Measurements from ENCODE around the gene COL5A3.
"Not testable (repeated sequence)": the region's sequence is repeated elsewhere in the genome, so short reads cannot be mapped to it uniquely, and the experiment has no call there.

The COL5A3 gene

GRCh38 chr19:9947441-9947840 lies 62.9 kb downstream of the COL5A3 start:
- Histone ChIP-seq H3K4me2 (ENCODE audit: low read depth, low read length) (no peak overlapping the region), H3K27me3 (replicated peaks; ENCODE audit: insufficient read depth, low read length) (peaks cover 53% of the 10 kb centered on the region), H3K9me3 (replicated peaks; ENCODE audit: insufficient read depth, low read length) (no peaks in the 10 kb centered on the region), H3K36me3 (replicated peaks; ENCODE audit: insufficient read depth, low read length) (no peaks in the 10 kb centered on the region), H3K4me3 (ENCODE audit: low read length) (no peak overlapping the region), H3K27ac (ENCODE audit: low read length) (no peak overlapping the region), H3F3A (ENCODE audit: insufficient read depth, low read length) (no peaks in the 10 kb centered on the region), H3K9me2 (replicated peaks; ENCODE audit: insufficient read depth, low read length) (no peaks in the 10 kb centered on the region), H3K4me1 (ENCODE audit: low read length) (no peaks in the 10 kb centered on the region), H3K79me2 (ENCODE audit: low read length) (no peaks in the 10 kb centered on the region), H2AFZ (ENCODE audit: low read length) (no peak overlapping the region), H3K9ac (ENCODE audit: low read length) (no peak overlapping the region), H4K20me1 (ENCODE audit: insufficient read depth, low read length) (no peaks in the 10 kb centered on the region)
- no peak for TF ChIP-seq EZH2phosphoT487 (IDR thresholded peaks at IDR 0.05; ENCODE audit: low read length)
- TF ChIP-seq CTCF (IDR thresholded peaks at IDR 0.05; ENCODE audit: low read length): no peak
- no peak for TF ChIP-seq EZH2 (optimal IDR thresholded peaks at IDR 0.05; ENCODE audit: low read depth, low read length)
- DNase-seq: no peak

- peaks cover 53% of the 10 kb centered on the region for H3K27me3 ChIP-seq (replicated peaks; ENCODE audit: insufficient read depth, low read length)
- H3K4me3 ChIP-seq (ENCODE audit: low read length); H3K4me2 ChIP-seq (ENCODE audit: low read depth, low read length); H3K4me1 ChIP-seq (ENCODE audit: low read length); H2AFZ ChIP-seq (ENCODE audit: low read length); H3K79me2 ChIP-seq (ENCODE audit: low read length); H3K9ac ChIP-seq (ENCODE audit: low read length); H3F3A ChIP-seq (ENCODE audit: insufficient read depth, low read length); H3K36me3 ChIP-seq (replicated peaks; ENCODE audit: insufficient read depth, low read length); H3K9me3 ChIP-seq (replicated peaks; ENCODE audit: insufficient read depth, low read length); DNase-seq; H3K9me2 ChIP-seq (replicated peaks; ENCODE audit: insufficient read depth, low read length); H4K20me1 ChIP-seq (ENCODE audit: insufficient read depth, low read length); H3K27ac ChIP-seq (ENCODE audit: low read length): not testable (repeated sequence)
Measured at GRCh38 chr19:9946528-9947125, 63.7 kb downstream of the COL5A3 start.

- H3K9me3 ChIP-seq (replicated peaks; ENCODE audit: insufficient read depth, low read length): no peaks in the 10 kb centered on the region
- H3K27me3 ChIP-seq (replicated peaks; ENCODE audit: insufficient read depth, low read length): peaks cover 56% of the 10 kb centered on the region
- TF ChIP-seq EZH2phosphoT487 (IDR thresholded peaks at IDR 0.05; ENCODE audit: low read length): no peak
- TF ChIP-seq EZH2 (optimal IDR thresholded peaks at IDR 0.05; ENCODE audit: low read depth, low read length): no peak
- no peak overlapping the region for H3K4me3 ChIP-seq (ENCODE audit: low read length)
- no peak overlapping the region for H2AFZ ChIP-seq (ENCODE audit: low read length)
- no peak for DNase-seq
- H3K36me3 ChIP-seq (replicated peaks; ENCODE audit: insufficient read depth, low read length): no peaks in the 10 kb centered on the region
- no peak overlapping the region for H3K9ac ChIP-seq (ENCODE audit: low read length)
- H3F3A ChIP-seq (ENCODE audit: insufficient read depth, low read length): no peaks in the 10 kb centered on the region
- no peaks in the 10 kb centered on the region for H4K20me1 ChIP-seq (ENCODE audit: insufficient read depth, low read length)
- no peak overlapping the region for H3K4me2 ChIP-seq (ENCODE audit: low read depth, low read length)
- no peaks in the 10 kb centered on the region for H3K79me2 ChIP-seq (ENCODE audit: low read length)
- no peaks in the 10 kb centered on the region for H3K9me2 ChIP-seq (replicated peaks; ENCODE audit: insufficient read depth, low read length)
- no peak overlapping the region for H3K27ac ChIP-seq (ENCODE audit: low read length)
- no peaks in the 10 kb centered on the region for H3K4me1 ChIP-seq (ENCODE audit: low read length)
Measured at GRCh38 chr19:9945319-9945966, 64.9 kb downstream of the COL5A3 start.

- no peaks in the 10 kb centered on the region for H3K9me3 ChIP-seq (replicated peaks; ENCODE audit: insufficient read depth, low read length)
- no peaks in the 10 kb centered on the region for H3K36me3 ChIP-seq (replicated peaks; ENCODE audit: insufficient read depth, low read length)
- no peak overlapping the region for H3K9ac ChIP-seq (ENCODE audit: low read length)
- no peak for DNase-seq
- H3K4me2 ChIP-seq (ENCODE audit: low read depth, low read length): no peak overlapping the region
- TF ChIP-seq CTCF (IDR thresholded peaks at IDR 0.05; ENCODE audit: low read length) (no peak), EZH2phosphoT487 (IDR thresholded peaks at IDR 0.05; ENCODE audit: low read length) (no peak), EZH2 (optimal IDR thresholded peaks at IDR 0.05; ENCODE audit: low read depth, low read length) (no peak)
- H2AFZ ChIP-seq (ENCODE audit: low read length): no peak overlapping the region
- H3F3A ChIP-seq (ENCODE audit: insufficient read depth, low read length): no peaks in the 10 kb centered on the region
- no peaks in the 10 kb centered on the region for H4K20me1 ChIP-seq (ENCODE audit: insufficient read depth, low read length)
- no peak overlapping the region for H3K4me3 ChIP-seq (ENCODE audit: low read length)
- H3K27me3 ChIP-seq (replicated peaks; ENCODE audit: insufficient read depth, low read length): peaks cover 62% of the 10 kb centered on the region
- H3K4me1 ChIP-seq (ENCODE audit: low read length): no peaks in the 10 kb centered on the region
- no peak overlapping the region for H3K27ac ChIP-seq (ENCODE audit: low read length)
- no peaks in the 10 kb centered on the region for H3K9me2 ChIP-seq (replicated peaks; ENCODE audit: insufficient read depth, low read length)
- no peaks in the 10 kb centered on the region for H3K79me2 ChIP-seq (ENCODE audit: low read length)
Measured at GRCh38 chr19:9943744-9944143, 66.6 kb downstream of the COL5A3 start.
